HG03432 (cell line): Measurements from ENCODE around the gene PFDN2.

Experiments used
- ATAC-seq: cut with Tn5 transposase; IDR thresholded peaks from one replicate; pipeline ENCODE4 v1.9.1; 2021; ENCODE audit warnings: mild to moderate bottlenecking, moderate library complexity; ENCODE audit not compliant: unreplicated experiment

PFDN2 gene

GRCh38 chr1:161061419-161061818 lies 56.4 kb downstream of the PFDN2 start:
- ATAC-seq: no peak

- ATAC-seq: no peak
Measured at GRCh38 chr1:161059293-161059692, 58.5 kb downstream of the PFDN2 start.

GRCh38 chr1:161054805-161055204 lies 63.0 kb downstream of the PFDN2 start:
- ATAC-seq: no peak

GRCh38 chr1:161054232-161054631 lies 63.6 kb downstream of the PFDN2 start:
- no peak for ATAC-seq

GRCh38 chr1:161052899-161053298 lies 64.9 kb downstream of the PFDN2 start:
- ATAC-seq: no peak

GRCh38 chr1:161051219-161051618 lies 66.6 kb downstream of the PFDN2 start:
- no peak for ATAC-seq
